GM21526 (cell line): ENCODE results near the gene ITGAX.

Experiments
- ATAC-seq: cut with Tn5 transposase; IDR thresholded peaks from one replicate; pipeline ENCODE4 v1.9.1; 2021; ENCODE audit warnings: moderate library complexity; ENCODE audit not compliant: unreplicated experiment, low FRiP score

ITGAX gene

GRCh38 chr16:31430380-31431052 lies 75.5 kb downstream of the ITGAX start:
- no peak for ATAC-seq
